Natural killer cell (primary cell): Measurements from ENCODE around the gene TXLNA. TPM values are rescaled to one million over a fixed set of nuclear protein-coding genes. Genes with fewer than 3 reads are reported as not detected.
A peak's percentile ranks its signal among the peaks of the same experiment; 100 is the strongest.

Experiments used
- ATAC-seq, 3 donors: fragments of 150-1000 bp in 2 of 3; fragments of 200-7000 bp in 1 of 3; cut with Tn5 transposase; 1 replicate in 1 of 3; 2 replicates in 2 of 3; pipeline ENCODE4 v1.10.0; 2021; ENCODE audit warnings: mild to moderate bottlenecking in 2 of 3, moderate library complexity in 2 of 3
- DNase-seq, 2 donors: peaks; one replicate each; pipeline versions ENCODE4 v3.0.0 to v3.0.0-alpha.2; 2013 to 2021; ENCODE audit warnings: mixed read lengths in 1 of 2
- H3K27ac ChIP-seq: one replicate; pipeline ENCODE4 v1.5.1; 2013; ENCODE audit warnings: mild to moderate bottlenecking, low read length
- H3K27me3 ChIP-seq: one replicate; pipeline ENCODE4 v1.6.1; 2013; ENCODE audit warnings: low read length; ENCODE audit not compliant: control insufficient read depth, insufficient read depth
- H3K36me3 ChIP-seq: one replicate; pipeline ENCODE4 v1.6.1; 2013; ENCODE audit warnings: low read length; ENCODE audit not compliant: control insufficient read depth, insufficient read depth
- H3K4me1 ChIP-seq: one replicate; pipeline ENCODE4 v1.6.1; 2013; ENCODE audit warnings: low read length; ENCODE audit not compliant: control insufficient read depth, insufficient read depth
- H3K4me3 ChIP-seq: one replicate; pipeline ENCODE4 v1.5.1; 2013; ENCODE audit warnings: low read length
- H3K9me3 ChIP-seq: one replicate; pipeline ENCODE4 v1.6.1; 2013; ENCODE audit warnings: low read length; ENCODE audit not compliant: control insufficient read depth, insufficient read depth
- H3K27ac Mint-ChIP-seq, 2 donors: one replicate each; pipeline ENCODE4 v1.8.0; 2022; ENCODE audit warnings: mild to moderate bottlenecking in 2 of 2, mixed read lengths in 2 of 2, moderate library complexity in 1 of 2
- H3K27me3 Mint-ChIP-seq, 2 donors: one replicate each; pipeline ENCODE4 v1.8.0; 2022; ENCODE audit warnings: low read depth in 2 of 2, mixed read lengths in 2 of 2
- H3K36me3 Mint-ChIP-seq: one replicate; pipeline ENCODE4 v1.8.0; 2022; ENCODE audit warnings: mixed read lengths
- H3K4me1 Mint-ChIP-seq, 2 donors: one replicate each; pipeline ENCODE4 v1.8.0; 2022; ENCODE audit warnings: mixed read lengths in 2 of 2
- H3K4me3 Mint-ChIP-seq: one replicate; pipeline ENCODE4 v1.8.0; 2022; ENCODE audit warnings: mild to moderate bottlenecking, moderate library complexity, mixed read lengths
- H3K9me3 Mint-ChIP-seq, 2 donors: one replicate each; pipeline ENCODE4 v1.8.0; 2022; ENCODE audit warnings: mixed read lengths in 2 of 2
- CTCF ChIP-seq: fragments of 200-600 bp; IDR thresholded peaks from one replicate; pipeline ENCODE4 v1.8.0; 2022; ENCODE audit warnings: antibody characterized with exemption
- WGBS: methylation state at CpG from one replicate; pipeline ENCODE4 v1.1.7; 2013; ENCODE audit warnings: missing lambda C conversion rate; ENCODE audit not compliant: insufficient coverage; 5-methylcytosine and 5-hydroxymethylcytosine counted together
- intact Hi-C: fragments of 100-400 bp; cut with micrococcal nuclease; formaldehyde crosslinking; loops from one replicate; pipeline ENCODE4 v1.14.2; 2022
- total RNA-seq, 4 donors: library from RNA; stranded (reverse); fragments of 120-200 nt in 1 of 4; gene quantifications; one replicate each; pipeline versions ENCODE4 v1.2.3 to v1.2.4, GENCODE V29; 2013 to 2022

The TXLNA gene
- total RNA-seq, 3 donors from 2014 or later (not counting 1 experiment from before 2014, with no cell fraction given) = 26.0 to 36.0 (median 33.3) TPM

DNA sequence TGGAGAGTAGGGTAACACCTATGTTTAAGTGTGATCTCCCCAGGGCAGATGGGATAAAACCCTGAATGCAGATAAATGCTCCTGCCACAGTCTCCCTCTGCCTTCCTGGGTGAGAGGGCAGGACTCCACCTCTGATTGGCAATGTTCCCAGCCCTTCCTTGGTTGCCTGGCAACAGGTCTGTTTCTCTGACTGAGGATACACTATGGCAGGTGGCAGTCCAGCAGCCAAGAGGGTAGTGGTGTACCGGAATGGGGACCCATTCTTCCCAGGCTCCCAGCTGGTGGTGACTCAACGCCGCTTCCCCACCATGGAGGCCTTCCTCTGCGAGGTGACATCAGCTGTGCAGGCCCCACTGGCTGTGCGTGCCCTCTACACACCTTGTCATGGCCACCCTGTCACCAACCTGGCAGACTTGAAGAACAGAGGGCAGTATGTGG, 29.4 kb downstream of the TXLNA start, which contains the start of gene DCDC2B:
DCDC2B (plus strand) TSS at position 199 of the 438 bp plus-strand sequence; CDS start at position 204, 5 bp downstream.
- no peak for ATAC-seq
- DNase-seq = no peak
- no peaks in the 10 kb centered on the region for H3K27me3 ChIP-seq
- 92% methylated on average over 5 of the region's 5 CpGs for WGBS
- H3K27ac ChIP-seq = no peak within 1 kb of the TSS
- no peak within 1 kb of the TSS for H3K4me3 ChIP-seq
- H3K9me3 ChIP-seq = no peaks in the 10 kb centered on the region
- TF ChIP-seq CTCF = no peak
- peaks cover 7% of the 10 kb centered on the region for H3K36me3 ChIP-seq
- no peaks in the 10 kb centered on the region for H3K9me3 Mint-ChIP-seq
- H3K4me3 Mint-ChIP-seq = no peak within 1 kb of the TSS
- intact Hi-C loops = no loop called here
- H3K36me3 Mint-ChIP-seq = no peaks in the 10 kb centered on the region
- H3K27me3 Mint-ChIP-seq = no peaks in the 10 kb centered on the region
- H3K4me1 ChIP-seq = peaks cover 28% of the 10 kb centered on the region
- peak within 1 kb of the TSS in 1 of 2 donors; percentile 56 for H3K27ac Mint-ChIP-seq
- H3K4me1 Mint-ChIP-seq = peaks cover 8 to 20% of the 10 kb centered on the region in 2 donors

GRCh38 chr1:32215629-32216480, 36.4 kb downstream of the TXLNA start:
- Mint-ChIP-seq H3K27me3 (no peaks in the 10 kb centered on the region), H3K4me1 (peaks cover 5% of the 10 kb centered on the region in 2 donors), H3K9me3 (no peaks in the 10 kb centered on the region), H3K36me3 (no peaks in the 10 kb centered on the region), H3K4me3 (no peak overlapping the region), H3K27ac (no peak overlapping the region)
- Histone ChIP-seq H3K4me3 (no peak overlapping the region), H3K4me1 (peaks cover 6% of the 10 kb centered on the region), H3K27me3 (no peaks in the 10 kb centered on the region), H3K36me3 (peaks cover 35% of the 10 kb centered on the region), H3K27ac (no peak overlapping the region), H3K9me3 (no peaks in the 10 kb centered on the region)
- intact Hi-C loops = loop anchor here (1.0 to 5.0 kb wide), 2 partner anchors 36 to 198 kb away; partner anchors contain the start of gene LCK
- DNase-seq (peak; percentile 35 to 79), ATAC-seq (peak; percentile 73 to 99 (median 92))
- peak; percentile 74 for TF ChIP-seq CTCF
- WGBS = 88% methylated on average over 10 of the region's 10 CpGs

DNA sequence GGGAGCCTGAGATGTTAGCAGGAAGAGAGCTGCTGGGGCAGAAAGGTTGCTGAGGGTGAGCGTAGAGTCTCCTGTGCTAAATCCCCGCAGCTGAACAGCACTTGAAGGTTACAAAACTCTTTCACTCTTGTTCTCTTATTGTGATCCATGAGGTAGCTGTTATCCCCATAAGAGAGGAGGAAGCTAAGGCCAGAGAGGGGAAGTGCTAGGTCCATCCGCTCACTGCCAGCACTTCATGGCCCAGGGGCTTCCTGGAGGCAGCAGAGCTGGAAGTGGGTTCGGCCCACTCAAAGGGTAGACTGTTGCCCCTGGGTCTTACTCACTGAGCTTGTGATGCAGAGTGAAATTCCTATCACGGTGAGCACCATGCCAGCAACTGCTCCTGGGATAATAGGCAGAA, 37.1 kb downstream of the TXLNA start:
- no peak overlapping the region for H3K4me3 ChIP-seq
- H3K36me3 Mint-ChIP-seq = no peaks in the 10 kb centered on the region
- DNase-seq (no peak), ATAC-seq (no peak)
- H3K27me3 ChIP-seq = no peaks in the 10 kb centered on the region
- H3K4me3 Mint-ChIP-seq = no peak overlapping the region
- no peaks in the 10 kb centered on the region for H3K27me3 Mint-ChIP-seq
- peaks cover 13% of the 10 kb centered on the region for H3K4me1 ChIP-seq
- H3K9me3 ChIP-seq = no peaks in the 10 kb centered on the region
- intact Hi-C loops = loop anchor here (5.0 kb wide), 1 partner anchor 36 kb away; the partner anchor contains the start of gene LCK
- H3K36me3 ChIP-seq = peaks cover 35% of the 10 kb centered on the region
- WGBS = 97% methylated on average over 5 of the region's 5 CpGs
- H3K27ac Mint-ChIP-seq = no peak overlapping the region
- no peaks in the 10 kb centered on the region for H3K9me3 Mint-ChIP-seq
- H3K4me1 Mint-ChIP-seq = peaks cover 10 to 12% of the 10 kb centered on the region in 2 donors
- TF ChIP-seq CTCF = no peak
- no peak overlapping the region for H3K27ac ChIP-seq
